ENCODE measurements around the gene ARHGEF6. TPM values are rescaled to one million over a fixed set of nuclear protein-coding genes. Genes with fewer than 3 reads are reported as not detected.
"Not testable (repeated sequence)": the region's sequence is repeated elsewhere in the genome, so short reads cannot be mapped to it uniquely, and the experiment has no call there.

ARHGEF6 gene
- total RNA-seq, 1 donor, result 10.0 TPM

DNA sequence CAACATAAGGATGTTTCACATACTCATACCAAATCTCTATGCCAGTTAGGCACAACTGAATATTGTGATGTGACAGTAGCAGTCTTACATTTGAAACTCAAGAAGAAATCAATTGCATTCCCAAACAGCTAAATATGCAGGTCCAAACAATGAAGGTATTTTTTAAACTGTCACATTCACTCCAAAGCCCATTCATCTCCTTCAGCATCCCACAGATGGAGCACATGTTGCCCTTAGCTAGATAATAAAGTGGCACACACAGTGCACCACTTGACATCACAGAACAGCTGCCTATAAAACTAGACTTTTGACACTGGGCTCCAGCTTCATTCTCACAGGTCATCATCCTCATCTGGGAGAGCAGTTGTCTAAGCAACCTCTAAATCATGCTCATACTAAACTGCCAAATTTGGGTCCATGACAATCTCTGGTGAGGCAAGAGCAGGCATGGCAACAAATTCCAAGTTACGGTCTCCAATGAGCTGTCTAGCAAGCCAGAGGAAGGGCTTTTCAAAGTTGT is 26.2 kb upstream of the ARHGEF6 start:
- DNase-seq (ENCODE audit: low read depth), result no peak
- TF ChIP-seq, protein P1, sequence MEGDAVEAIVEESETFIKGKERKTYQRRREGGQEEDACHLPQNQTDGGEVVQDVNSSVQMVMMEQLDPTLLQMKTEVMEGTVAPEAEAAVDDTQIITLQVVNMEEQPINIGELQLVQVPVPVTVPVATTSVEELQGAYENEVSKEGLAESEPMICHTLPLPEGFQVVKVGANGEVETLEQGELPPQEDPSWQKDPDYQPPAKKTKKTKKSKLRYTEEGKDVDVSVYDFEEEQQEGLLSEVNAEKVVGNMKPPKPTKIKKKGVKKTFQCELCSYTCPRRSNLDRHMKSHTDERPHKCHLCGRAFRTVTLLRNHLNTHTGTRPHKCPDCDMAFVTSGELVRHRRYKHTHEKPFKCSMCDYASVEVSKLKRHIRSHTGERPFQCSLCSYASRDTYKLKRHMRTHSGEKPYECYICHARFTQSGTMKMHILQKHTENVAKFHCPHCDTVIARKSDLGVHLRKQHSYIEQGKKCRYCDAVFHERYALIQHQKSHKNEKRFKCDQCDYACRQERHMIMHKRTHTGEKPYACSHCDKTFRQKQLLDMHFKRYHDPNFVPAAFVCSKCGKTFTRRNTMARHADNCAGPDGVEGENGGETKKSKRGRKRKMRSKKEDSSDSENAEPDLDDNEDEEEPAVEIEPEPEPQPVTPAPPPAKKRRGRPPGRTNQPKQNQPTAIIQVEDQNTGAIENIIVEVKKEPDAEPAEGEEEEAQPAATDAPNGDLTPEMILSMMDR (IDR thresholded peaks at IDR 0.05; ENCODE audit: insufficient read depth, low read length), result no peak
- H3K4me3 ChIP-seq (ENCODE audit: low read depth, low read length), result no peak overlapping the region

DNA sequence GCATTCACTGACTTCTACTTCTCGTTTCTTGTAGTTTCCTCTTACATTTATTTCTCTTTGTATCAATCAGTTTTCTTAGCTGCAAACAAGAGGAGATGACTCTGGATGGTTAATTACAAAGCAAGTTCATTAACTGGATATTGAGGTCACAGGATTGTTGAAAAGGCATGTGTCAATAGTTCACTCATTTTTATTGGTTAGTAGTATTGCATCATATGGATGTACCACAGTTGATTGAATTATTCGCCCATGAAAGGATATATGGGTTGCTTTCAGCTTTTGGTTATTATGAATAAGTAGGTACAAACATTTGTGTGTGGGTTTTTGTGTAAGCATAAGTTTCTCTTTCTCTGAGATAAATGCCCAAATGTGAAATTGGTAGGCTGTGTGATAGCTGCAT is 21.8 kb upstream of the ARHGEF6 start:
- H3K4me3 ChIP-seq (ENCODE audit: low read depth, low read length), result no peak overlapping the region
- no peak for DNase-seq (ENCODE audit: low read depth)
- TF ChIP-seq, protein P1 (IDR thresholded peaks at IDR 0.05; ENCODE audit: insufficient read depth, low read length), result no peak

DNA sequence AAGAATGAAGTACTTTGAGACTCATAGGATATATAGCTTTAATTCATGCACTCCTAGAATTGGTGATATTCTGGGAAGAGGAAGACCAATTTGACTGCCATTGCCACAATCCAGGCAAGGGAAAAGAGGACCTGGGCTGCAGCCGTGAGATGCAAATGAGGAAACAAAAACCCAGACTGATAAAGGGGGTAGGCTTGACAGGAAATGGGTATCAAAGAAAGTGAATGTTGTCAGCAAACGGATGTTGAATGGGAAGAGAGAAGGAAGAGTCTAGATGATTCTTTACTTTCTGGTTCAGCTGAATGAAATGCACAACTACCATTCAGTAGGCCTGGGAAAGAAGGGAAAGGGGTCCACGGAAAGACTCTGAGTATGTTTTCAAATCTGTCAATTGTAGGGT is 17.1 kb upstream of the ARHGEF6 start:
- no peak overlapping the region for H3K4me3 ChIP-seq (ENCODE audit: low read depth, low read length)
- no peak for DNase-seq (ENCODE audit: low read depth)
- TF ChIP-seq, protein P1 (IDR thresholded peaks at IDR 0.05; ENCODE audit: insufficient read depth, low read length), result no peak

DNA sequence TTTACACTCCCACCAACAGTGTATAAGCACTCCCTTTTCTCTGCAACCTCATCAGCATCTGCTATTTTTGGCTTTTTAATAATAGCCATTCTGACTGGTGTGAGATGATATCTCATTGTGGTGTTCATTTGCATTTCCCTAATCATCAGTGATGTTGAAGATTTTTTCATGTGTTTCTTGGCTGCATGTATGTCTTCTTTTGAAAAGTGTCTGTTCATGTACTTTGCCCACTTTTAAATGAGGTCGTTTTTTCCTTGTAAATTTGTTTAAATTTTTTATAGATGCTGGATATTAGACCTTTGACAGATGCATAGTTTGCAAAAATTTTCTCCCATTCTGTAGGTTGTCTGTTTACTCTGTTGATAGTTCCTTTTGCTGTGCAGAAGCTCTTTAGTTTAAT is 14.4 kb upstream of the ARHGEF6 start:
- not testable (repeated sequence) for DNase-seq (ENCODE audit: low read depth); H3K4me3 ChIP-seq (ENCODE audit: low read depth, low read length)

DNA sequence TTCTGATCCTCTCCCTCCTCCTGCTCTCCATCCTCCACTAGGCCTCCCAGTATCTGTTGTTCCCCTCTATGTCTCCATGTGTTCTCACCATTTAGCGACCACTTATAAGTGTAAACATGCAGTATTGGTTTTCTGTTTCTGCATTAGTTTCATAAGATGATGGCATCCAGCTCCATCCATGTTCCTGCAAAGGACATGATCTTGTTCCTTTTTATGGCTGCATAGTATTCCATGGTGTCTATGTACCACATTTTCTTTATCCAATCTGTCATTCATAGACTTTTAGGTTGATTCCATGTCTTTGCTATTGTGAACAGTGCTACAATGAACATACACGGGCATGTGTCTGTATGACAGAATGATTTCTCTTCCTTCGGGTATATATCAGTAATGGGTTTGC is 13.9 kb upstream of the ARHGEF6 start:
- H3K4me3 ChIP-seq (ENCODE audit: low read depth, low read length); DNase-seq (ENCODE audit: low read depth): not testable (repeated sequence)

DNA sequence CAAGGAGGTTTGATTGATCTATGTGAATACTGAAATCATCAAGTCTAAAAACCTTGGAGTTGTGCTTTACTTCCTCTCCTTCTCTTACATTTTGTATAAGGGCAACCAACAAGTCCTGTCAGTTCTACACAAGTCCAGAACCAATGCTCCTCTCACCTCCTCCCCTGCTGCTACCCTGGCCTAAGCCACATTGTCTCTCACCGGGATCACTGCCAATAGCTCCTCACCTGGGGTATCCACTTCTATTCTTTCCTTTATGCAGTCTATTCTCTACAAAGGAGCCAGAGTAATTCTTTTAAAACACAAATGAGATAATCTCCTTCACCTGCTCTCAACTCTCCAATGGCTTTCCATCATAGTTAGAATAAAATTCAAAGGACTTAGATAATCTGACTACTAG is 13.3 kb upstream of the ARHGEF6 start:
- H3K4me3 ChIP-seq (ENCODE audit: low read depth, low read length), result no peak overlapping the region
- TF ChIP-seq, protein P1 (IDR thresholded peaks at IDR 0.05; ENCODE audit: insufficient read depth, low read length), result no peak
- DNase-seq (ENCODE audit: low read depth), result no peak

DNA sequence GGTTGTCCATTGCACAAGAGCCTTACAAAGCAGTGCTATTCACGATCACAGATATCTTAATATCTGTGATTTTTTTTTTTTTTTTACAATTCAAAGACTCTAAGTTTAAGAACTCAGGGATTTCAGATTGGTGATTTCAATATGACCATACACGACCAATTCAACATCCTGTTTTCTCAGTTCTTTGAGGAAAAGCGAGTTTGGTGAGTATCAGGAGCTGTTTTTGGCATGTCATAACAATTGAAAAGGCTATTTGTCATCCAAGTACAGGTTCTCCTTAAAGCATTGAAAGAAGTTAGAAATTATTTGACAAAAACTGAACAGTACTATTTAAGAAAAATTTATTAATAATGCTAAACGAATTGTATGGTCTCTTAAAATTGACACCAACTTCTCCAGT is 9.1 kb upstream of the ARHGEF6 start:
- TF ChIP-seq, protein P1 (IDR thresholded peaks at IDR 0.05; ENCODE audit: insufficient read depth, low read length), result no peak
- no peak overlapping the region for H3K4me3 ChIP-seq (ENCODE audit: low read depth, low read length)
- DNase-seq (ENCODE audit: low read depth), result no peak

DNA sequence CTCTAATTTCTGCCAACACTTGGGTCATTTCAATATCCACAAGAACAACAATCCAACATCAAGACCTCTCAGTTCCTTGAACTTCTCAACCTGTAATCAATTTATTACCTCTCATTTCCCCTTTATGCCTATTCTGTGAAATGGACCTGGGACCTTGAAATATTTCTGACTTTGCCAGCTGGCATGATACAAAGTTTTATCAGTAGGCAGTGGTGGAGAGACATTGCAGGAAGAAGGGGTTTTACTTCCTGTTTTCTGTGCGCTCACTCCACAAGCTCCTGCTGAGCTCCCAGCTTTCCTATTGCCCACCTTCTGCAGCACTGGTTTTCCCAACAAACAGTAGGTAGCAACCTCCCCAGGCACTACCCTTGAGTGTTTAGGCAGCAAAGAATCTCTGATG is 3.5 kb upstream of the ARHGEF6 start:
- TF ChIP-seq, protein P1 (IDR thresholded peaks at IDR 0.05; ENCODE audit: insufficient read depth, low read length), result no peak

More for the DNA sequence above, 3.5 kb upstream of the ARHGEF6 start:
- DNase-seq (ENCODE audit: low read depth), result no peak
- no peak overlapping the region for H3K4me3 ChIP-seq (ENCODE audit: low read depth, low read length)

Measured in fibroblast of the aortic adventitia (primary cell).